ENCODE results near the gene LMNTD2. TPM values are rescaled to one million over a fixed set of nuclear protein-coding genes. Genes with fewer than 3 reads are reported as not detected.
A peak's percentile ranks its signal among the peaks of the same experiment; 100 is the strongest.

The LMNTD2 gene
- total RNA-seq, 1 experiment from 2014 or later: 6.1 TPM

DNA sequence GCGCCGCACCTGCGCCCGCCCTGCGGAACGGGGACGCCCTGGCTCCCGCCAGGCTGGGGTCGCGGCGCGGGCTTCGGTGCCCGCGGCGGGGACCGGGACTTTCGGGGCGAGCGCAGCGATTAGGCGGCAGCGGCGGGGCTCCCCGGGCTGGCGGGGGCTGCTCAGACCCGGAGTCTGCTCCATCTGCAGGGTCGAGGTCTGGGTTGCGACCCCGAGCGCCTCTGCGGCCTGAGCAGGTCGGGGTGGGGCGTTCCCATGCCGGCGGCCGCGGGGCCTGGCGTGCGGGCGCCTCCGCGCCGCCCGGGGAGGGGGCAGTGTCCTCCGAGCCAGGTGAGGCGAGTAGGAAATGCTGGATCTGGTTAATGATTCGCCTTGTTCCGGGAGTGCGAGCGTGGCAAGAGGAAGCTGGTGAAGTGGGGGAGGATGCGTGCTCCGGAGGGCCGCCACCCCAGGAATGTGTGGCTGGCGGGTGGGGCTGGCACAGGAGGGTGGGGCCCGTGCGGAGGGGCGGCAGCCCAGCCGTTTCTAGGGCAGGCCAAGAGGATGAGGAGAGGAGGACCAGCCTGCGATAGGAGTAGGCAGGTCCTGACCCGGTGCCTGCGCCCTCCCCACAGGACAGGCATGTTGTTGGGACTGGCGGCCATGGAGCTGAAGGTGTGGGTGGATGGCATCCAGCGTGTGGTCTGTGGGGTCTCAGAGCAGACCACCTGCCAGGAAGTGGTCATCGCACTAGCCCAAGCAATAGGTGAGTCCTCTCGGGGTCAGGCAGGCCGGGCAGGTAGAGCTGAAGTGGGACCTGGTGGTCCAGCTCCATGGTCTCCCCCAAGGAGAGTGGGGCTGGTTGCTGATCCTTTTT is 838 bp upstream of the LMNTD2 start:
- CTCF ChIA-PET: interaction anchor here (0.6 kb wide), 1 partner anchor 20 kb away, joined by 3 read pairs; no protein-coding TSS in a partner anchor
- TF ChIP-seq, protein P1, sequence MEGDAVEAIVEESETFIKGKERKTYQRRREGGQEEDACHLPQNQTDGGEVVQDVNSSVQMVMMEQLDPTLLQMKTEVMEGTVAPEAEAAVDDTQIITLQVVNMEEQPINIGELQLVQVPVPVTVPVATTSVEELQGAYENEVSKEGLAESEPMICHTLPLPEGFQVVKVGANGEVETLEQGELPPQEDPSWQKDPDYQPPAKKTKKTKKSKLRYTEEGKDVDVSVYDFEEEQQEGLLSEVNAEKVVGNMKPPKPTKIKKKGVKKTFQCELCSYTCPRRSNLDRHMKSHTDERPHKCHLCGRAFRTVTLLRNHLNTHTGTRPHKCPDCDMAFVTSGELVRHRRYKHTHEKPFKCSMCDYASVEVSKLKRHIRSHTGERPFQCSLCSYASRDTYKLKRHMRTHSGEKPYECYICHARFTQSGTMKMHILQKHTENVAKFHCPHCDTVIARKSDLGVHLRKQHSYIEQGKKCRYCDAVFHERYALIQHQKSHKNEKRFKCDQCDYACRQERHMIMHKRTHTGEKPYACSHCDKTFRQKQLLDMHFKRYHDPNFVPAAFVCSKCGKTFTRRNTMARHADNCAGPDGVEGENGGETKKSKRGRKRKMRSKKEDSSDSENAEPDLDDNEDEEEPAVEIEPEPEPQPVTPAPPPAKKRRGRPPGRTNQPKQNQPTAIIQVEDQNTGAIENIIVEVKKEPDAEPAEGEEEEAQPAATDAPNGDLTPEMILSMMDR (IDR thresholded peaks at IDR 0.05; ENCODE audit: unreplicated experiment): no peak
- BruUV-seq (replicated peaks): no TSS peak
- intact Hi-C loops (cut with micrococcal nuclease): loop anchor here (10.0 kb wide), 2 partner anchors 53 to 163 kb away; partner anchors contain the start of gene IRF7
- H3K4me3 Mint-ChIP-seq (ENCODE audit: unreplicated experiment): peak overlapping the region; percentile 85
- H3K4me1 Mint-ChIP-seq (ENCODE audit: insufficient read depth, unreplicated experiment): peaks cover 14% of the 10 kb centered on the region
- H3K9me3 Mint-ChIP-seq (ENCODE audit: unreplicated experiment): no peaks in the 10 kb centered on the region
- POLR2A ChIA-PET: interaction anchor here (0.6 to 2.1 kb wide), 10 partner anchors 12 to 187 kb away, joined by 3 to 22 read pairs (median 3); partner anchors contain the start of genes HRAS and PHRF1
- H3K27ac Mint-ChIP-seq (ENCODE audit: low read depth, unreplicated experiment): no peak overlapping the region
- no peaks in the 10 kb centered on the region for H3K27me3 Mint-ChIP-seq (ENCODE audit: insufficient read depth, unreplicated experiment)
- no peak for DNase-seq (ENCODE audit: unreplicated experiment)
- peaks cover 18% of the 10 kb centered on the region for H3K36me3 Mint-ChIP-seq (ENCODE audit: insufficient read depth, unreplicated experiment)

DNA sequence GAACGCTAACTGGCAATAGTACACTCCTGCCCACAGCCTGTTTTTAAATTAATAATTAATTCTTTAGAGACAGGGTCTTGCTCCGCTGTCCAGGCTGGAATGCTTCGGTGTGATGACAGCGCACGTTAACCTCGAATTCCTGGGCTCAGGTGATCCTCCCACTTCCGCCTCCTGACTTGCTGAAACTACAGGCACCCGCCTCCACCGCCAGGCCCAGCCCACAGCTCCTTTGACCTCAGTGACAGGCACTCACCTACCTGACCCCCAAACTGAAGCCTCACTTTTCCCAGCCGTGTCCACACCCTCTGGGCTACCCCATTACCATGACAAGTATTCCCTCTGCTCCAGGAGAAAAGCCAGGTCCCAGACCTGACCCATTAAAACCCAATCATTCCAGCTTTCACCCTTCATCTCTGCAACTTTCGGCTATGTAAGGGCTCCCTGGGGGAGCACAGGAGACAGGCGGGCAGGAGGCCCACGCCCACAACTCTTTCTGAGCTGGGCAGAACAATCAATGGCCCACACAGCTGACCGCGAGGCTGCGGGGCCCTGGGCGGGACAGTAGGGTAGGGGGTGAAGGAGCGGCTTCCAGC is 730 bp downstream of the LMNTD2 start:
- POLR2A ChIA-PET: interaction anchor here (0.7 to 1.8 kb wide), 13 partner anchors 9 to 202 kb away, joined by 3 to 17 read pairs (median 5); partner anchors contain the start of genes HRAS, PHRF1 and RNH1

DNA sequence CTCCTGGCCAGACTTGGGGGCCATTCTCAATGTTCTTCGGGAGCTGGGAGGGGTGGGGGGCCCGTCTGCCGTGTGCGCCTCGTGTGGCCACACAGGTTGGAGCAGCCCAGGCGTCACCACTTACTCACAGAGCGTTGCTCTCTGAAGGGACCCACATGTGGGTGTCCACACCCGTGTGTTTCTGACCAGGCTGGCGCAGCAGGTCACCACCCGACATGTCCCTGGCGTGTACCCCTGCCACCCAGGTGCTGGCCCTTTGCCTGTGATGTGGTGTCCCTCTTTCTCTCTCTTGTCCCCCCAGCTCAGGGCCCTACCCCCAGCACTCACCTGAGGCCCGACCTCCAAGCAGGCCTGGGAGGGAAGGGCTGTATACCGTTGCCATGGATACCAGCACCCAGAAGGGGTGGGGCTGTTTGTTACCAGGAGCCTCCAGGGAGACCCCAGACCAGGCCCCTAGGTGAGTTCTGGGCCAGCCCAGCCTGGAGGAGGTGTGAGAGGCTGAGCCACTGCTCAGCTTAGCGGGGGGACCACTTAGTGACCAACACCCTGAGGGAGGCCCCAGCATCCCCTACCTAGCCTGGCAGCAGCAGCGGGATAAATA is 1.4 kb downstream of the LMNTD2 start:
- Mint-ChIP-seq H3K27me3 (ENCODE audit: insufficient read depth, unreplicated experiment) (no peaks in the 10 kb centered on the region), H3K9me3 (ENCODE audit: unreplicated experiment) (no peaks in the 10 kb centered on the region), H3K27ac (ENCODE audit: low read depth, unreplicated experiment) (no peak overlapping the region), H3K4me1 (ENCODE audit: insufficient read depth, unreplicated experiment) (peaks cover 14% of the 10 kb centered on the region), H3K4me3 (ENCODE audit: unreplicated experiment) (no peak overlapping the region), H3K36me3 (ENCODE audit: insufficient read depth, unreplicated experiment) (peaks cover 14% of the 10 kb centered on the region)
- CTCF ChIA-PET: interaction anchor here (1.0 kb wide), 1 partner anchor 190 kb away, joined by 3 read pairs; no protein-coding TSS in a partner anchor
- DNase-seq (ENCODE audit: unreplicated experiment): no peak
- POLR2A ChIA-PET: interaction anchor here (0.6 to 1.8 kb wide), 10 partner anchors 10 to 352 kb away, joined by 3 to 17 read pairs (median 6); partner anchors contain the start of genes BET1L, HRAS, PHRF1 and RIC8A
- intact Hi-C loops (cut with micrococcal nuclease): no loop called here
- no TSS peak for BruUV-seq (replicated peaks)
- TF ChIP-seq, protein P1 (IDR thresholded peaks at IDR 0.05; ENCODE audit: unreplicated experiment): no peak

More for the DNA sequence above, 730 bp downstream of the LMNTD2 start:
- peaks cover 14% of the 10 kb centered on the region for H3K4me1 Mint-ChIP-seq (ENCODE audit: insufficient read depth, unreplicated experiment)
- no TSS peak for BruUV-seq (replicated peaks)
- TF ChIP-seq, protein P1 (IDR thresholded peaks at IDR 0.05; ENCODE audit: unreplicated experiment): no peak
- H3K36me3 Mint-ChIP-seq (ENCODE audit: insufficient read depth, unreplicated experiment): peaks cover 18% of the 10 kb centered on the region
- no peaks in the 10 kb centered on the region for H3K9me3 Mint-ChIP-seq (ENCODE audit: unreplicated experiment)
- CTCF ChIA-PET: interaction anchor here (0.5 to 1.0 kb wide), 3 partner anchors 161 to 207 kb away, joined by 3 read pairs; no protein-coding TSS in a partner anchor
- H3K27me3 Mint-ChIP-seq (ENCODE audit: insufficient read depth, unreplicated experiment): no peaks in the 10 kb centered on the region
- H3K4me3 Mint-ChIP-seq (ENCODE audit: unreplicated experiment): peak overlapping the region; percentile 85
- DNase-seq (ENCODE audit: unreplicated experiment): no peak
- intact Hi-C loops (cut with micrococcal nuclease): loop anchor here (10.0 kb wide), 2 partner anchors 55 to 165 kb away; partner anchors contain the start of gene IRF7
- H3K27ac Mint-ChIP-seq (ENCODE audit: low read depth, unreplicated experiment): peak overlapping the region; percentile 23
